HG03097 (cell line): ENCODE measurements around the gene APOBEC3F.
"Not testable (repeated sequence)": the region's sequence is repeated elsewhere in the genome, so short reads cannot be mapped to it uniquely, and the experiment has no call there.

Experiments
- ATAC-seq: cut with Tn5 transposase; IDR thresholded peaks from one replicate; pipeline ENCODE4 v1.9.1; 2021; ENCODE audit not compliant: unreplicated experiment, low FRiP score

Gene APOBEC3F

GRCh38 chr22:39040538-39041296, at the start of gene APOBEC3F:
Gene APOBEC3F (plus strand): TSS chr22:39040864. CDS start chr22:39040961, 97 bp downstream.
- peak; percentile 70 for ATAC-seq

GRCh38 chr22:38992871-38993371, 47.7 kb upstream of the APOBEC3F start:
- not testable (repeated sequence) for ATAC-seq

- no peak for ATAC-seq
These were observed 44.6 kb upstream of the APOBEC3F start for GRCh38 chr22:38996105-38996504.

GRCh38 chr22:38997518-38997917, 43.1 kb upstream of the APOBEC3F start:
- no peak for ATAC-seq

GRCh38 chr22:39003165-39003638, 37.5 kb upstream of the APOBEC3F start:
- ATAC-seq, result no peak

- no peak for ATAC-seq
These were observed 33.5 kb upstream of the APOBEC3F start for GRCh38 chr22:39007177-39007576.

- ATAC-seq, result not testable (repeated sequence)
These were observed 32.3 kb upstream of the APOBEC3F start for GRCh38 chr22:39008271-39008850.

- ATAC-seq, result no peak
These were observed 29.7 kb upstream of the APOBEC3F start for GRCh38 chr22:39010946-39011345.

GRCh38 chr22:39012533-39013511, 27.8 kb upstream of the APOBEC3F start:
- no peak for ATAC-seq

GRCh38 chr22:39013561-39013941, 27.1 kb upstream of the APOBEC3F start:
- peak; percentile 22 for ATAC-seq

GRCh38 chr22:39013942-39014722, 26.5 kb upstream of the APOBEC3F start, which contains the start of gene APOBEC3C:
Gene APOBEC3C (plus strand): TSS chr22:39014257. CDS start chr22:39014363, 106 bp downstream.
- ATAC-seq, result peak; percentile 79

- not testable (repeated sequence) for ATAC-seq
These were observed 25.9 kb upstream of the APOBEC3F start for GRCh38 chr22:39014723-39015121.

GRCh38 chr22:39016592-39016991, 24.1 kb upstream of the APOBEC3F start:
- ATAC-seq, result no peak

GRCh38 chr22:39017596-39018365, 22.9 kb upstream of the APOBEC3F start:
- ATAC-seq, result no peak

- ATAC-seq, result not testable (repeated sequence)
These were observed 20.5 kb upstream of the APOBEC3F start for GRCh38 chr22:39020021-39020651.

GRCh38 chr22:39021552-39022250, 19.0 kb upstream of the APOBEC3F start:
- no peak for ATAC-seq

GRCh38 chr22:39024519-39025308, 15.9 kb upstream of the APOBEC3F start:
- ATAC-seq, result no peak
